Measurements from ENCODE around the gene ANKH. TPM values are rescaled to one million over a fixed set of nuclear protein-coding genes. Genes with fewer than 3 reads are reported as not detected.
A peak's percentile ranks its signal among the peaks of the same experiment; 100 is the strongest.

ANKH gene
- polyA plus RNA-seq, 3 donors = 2.4 to 6.3 (median 3.1) TPM

DNA sequence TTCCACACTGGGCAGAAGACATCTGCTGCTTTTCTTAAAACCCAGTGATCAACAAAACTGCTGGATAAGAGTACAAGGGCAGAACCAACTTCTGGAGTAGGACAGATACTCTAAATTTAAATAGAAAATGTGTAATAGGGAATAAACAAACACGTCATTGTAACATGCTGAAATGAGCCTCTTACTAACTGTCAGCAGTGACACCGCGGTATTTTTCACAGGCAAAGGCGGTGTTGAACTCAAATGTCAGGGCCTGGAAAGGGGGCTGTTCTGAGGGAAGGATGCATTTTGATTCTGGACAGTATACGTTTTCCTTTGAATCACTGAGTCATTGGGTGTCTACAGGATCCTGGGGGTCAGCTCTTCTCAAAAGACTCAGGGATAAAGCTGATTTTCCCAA lies 133.5 kb downstream of the ANKH start:
- peaks cover 28% of the 10 kb centered on the region for H3K4me1 Mint-ChIP-seq
- H3K79me2 ChIP-seq (ENCODE audit: insufficient read depth, low read length) = no peaks in the 10 kb centered on the region
- no peaks in the 10 kb centered on the region for H3K36me3 ChIP-seq (replicated peaks in 1 of 2; ENCODE audit: control insufficient read depth in 1 of 2, insufficient read depth in 2 of 2, low read length in 2 of 2)
- peaks cover 6 to 13% of the 10 kb centered on the region in 2 donors for H3K4me1 ChIP-seq (ENCODE audit: control insufficient read depth in 1 of 2, insufficient read depth in 2 of 2, low read length in 2 of 2)
- H3K9me3 Mint-ChIP-seq = peaks cover 0 to 3% (median 0%) of the 10 kb centered on the region in 7 donors
- peaks cover 0 to 2% (median 0%) of the 10 kb centered on the region in 3 donors for H3K27me3 Mint-ChIP-seq (ENCODE audit: low read depth in 3 of 3)
- TF ChIP-seq, protein P1, sequence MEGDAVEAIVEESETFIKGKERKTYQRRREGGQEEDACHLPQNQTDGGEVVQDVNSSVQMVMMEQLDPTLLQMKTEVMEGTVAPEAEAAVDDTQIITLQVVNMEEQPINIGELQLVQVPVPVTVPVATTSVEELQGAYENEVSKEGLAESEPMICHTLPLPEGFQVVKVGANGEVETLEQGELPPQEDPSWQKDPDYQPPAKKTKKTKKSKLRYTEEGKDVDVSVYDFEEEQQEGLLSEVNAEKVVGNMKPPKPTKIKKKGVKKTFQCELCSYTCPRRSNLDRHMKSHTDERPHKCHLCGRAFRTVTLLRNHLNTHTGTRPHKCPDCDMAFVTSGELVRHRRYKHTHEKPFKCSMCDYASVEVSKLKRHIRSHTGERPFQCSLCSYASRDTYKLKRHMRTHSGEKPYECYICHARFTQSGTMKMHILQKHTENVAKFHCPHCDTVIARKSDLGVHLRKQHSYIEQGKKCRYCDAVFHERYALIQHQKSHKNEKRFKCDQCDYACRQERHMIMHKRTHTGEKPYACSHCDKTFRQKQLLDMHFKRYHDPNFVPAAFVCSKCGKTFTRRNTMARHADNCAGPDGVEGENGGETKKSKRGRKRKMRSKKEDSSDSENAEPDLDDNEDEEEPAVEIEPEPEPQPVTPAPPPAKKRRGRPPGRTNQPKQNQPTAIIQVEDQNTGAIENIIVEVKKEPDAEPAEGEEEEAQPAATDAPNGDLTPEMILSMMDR (IDR thresholded peaks at IDR 0.05) = no peak
- no peak overlapping the region for H2AFZ ChIP-seq (ENCODE audit: insufficient read depth, low read depth, low read length, poor library complexity, severe bottlenecking)
- intact Hi-C loops (cut with micrococcal nuclease) = no loop called here
- no peak for DNase-seq
- no peak overlapping the region for H3K4me2 ChIP-seq (replicated peaks; ENCODE audit: extremely low read depth, low read length, poor library complexity, severe bottlenecking)
- WGBS (ENCODE audit: insufficient coverage) = 98% methylated on average over 5 of the region's 5 CpGs
- H3K9me3 ChIP-seq (replicated peaks in 1 of 2; ENCODE audit: control insufficient read depth in 1 of 2, insufficient read depth in 1 of 2, low read length in 2 of 2) = no peaks in the 10 kb centered on the region
- peaks cover 4 to 11% of the 10 kb centered on the region in 2 donors for H3K36me3 Mint-ChIP-seq
- no peak overlapping the region for H3K9ac ChIP-seq (ENCODE audit: insufficient read depth, low read length, poor library complexity, severe bottlenecking)
- H3K27ac ChIP-seq (ENCODE audit: low read depth in 1 of 2, low read length in 2 of 2) = no peak overlapping the region
- no peak overlapping the region for H3K4me3 ChIP-seq (replicated peaks in 1 of 3; ENCODE audit: low read depth in 2 of 3, low read length in 3 of 3)
- H3K4me3 Mint-ChIP-seq = no peak overlapping the region
- peak overlapping the region in 1 of 7 donors; percentile 1 for H3K27ac Mint-ChIP-seq
- H3K27me3 ChIP-seq (ENCODE audit: control insufficient read depth in 2 of 2, insufficient read depth in 2 of 2, low read length in 2 of 2) = no peaks in the 10 kb centered on the region
- H4K20me1 ChIP-seq (ENCODE audit: insufficient read depth, low read length) = no peaks in the 10 kb centered on the region

DNA sequence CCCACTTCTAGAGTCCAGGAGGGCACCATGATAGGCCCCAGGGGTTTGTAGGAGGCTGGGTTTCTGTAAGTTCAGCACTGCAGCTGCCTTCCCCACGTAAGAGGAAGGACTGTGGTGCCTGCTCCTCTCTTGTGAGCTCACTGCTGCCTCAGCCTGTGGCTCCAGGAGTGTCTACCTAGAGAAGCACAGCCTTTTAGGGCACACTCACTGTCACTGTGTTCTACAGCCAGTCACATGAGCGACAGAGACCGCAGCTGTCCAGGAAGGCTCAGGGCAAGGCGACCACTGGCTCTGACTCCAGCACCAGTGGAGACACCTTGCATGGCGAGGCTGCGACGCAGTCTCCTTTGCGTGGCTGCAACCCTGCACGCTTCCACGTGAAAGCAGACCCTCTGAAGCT lies 134.3 kb downstream of the ANKH start:
- 97% methylated on average over 9 of the region's 10 CpGs for WGBS (ENCODE audit: insufficient coverage)
- H2AFZ ChIP-seq (ENCODE audit: insufficient read depth, low read depth, low read length, poor library complexity, severe bottlenecking) = no peak overlapping the region

More for the DNA sequence above, 134.3 kb downstream of the ANKH start:
- Mint-ChIP-seq H3K27ac (no peak overlapping the region), H3K36me3 (peaks cover 4 to 11% of the 10 kb centered on the region in 2 donors), H3K9me3 (peaks cover 0 to 3% (median 0%) of the 10 kb centered on the region in 7 donors), H3K4me3 (no peak overlapping the region), H3K4me1 (peaks cover 28% of the 10 kb centered on the region), H3K27me3 (ENCODE audit: low read depth in 3 of 3) (peaks cover 0 to 2% (median 0%) of the 10 kb centered on the region in 3 donors)
- no peaks in the 10 kb centered on the region for H3K27me3 ChIP-seq (ENCODE audit: control insufficient read depth in 2 of 2, insufficient read depth in 2 of 2, low read length in 2 of 2)
- TF ChIP-seq, protein P1 (IDR thresholded peaks at IDR 0.05) = no peak
- no peak overlapping the region for H3K4me3 ChIP-seq (replicated peaks in 1 of 3; ENCODE audit: low read depth in 2 of 3, low read length in 3 of 3)
- no peaks in the 10 kb centered on the region for H3K36me3 ChIP-seq (replicated peaks in 1 of 2; ENCODE audit: control insufficient read depth in 1 of 2, insufficient read depth in 2 of 2, low read length in 2 of 2)
- peaks cover 6 to 13% of the 10 kb centered on the region in 2 donors for H3K4me1 ChIP-seq (ENCODE audit: control insufficient read depth in 1 of 2, insufficient read depth in 2 of 2, low read length in 2 of 2)
- H4K20me1 ChIP-seq (ENCODE audit: insufficient read depth, low read length) = no peaks in the 10 kb centered on the region
- no peak for DNase-seq
- H3K9ac ChIP-seq (ENCODE audit: insufficient read depth, low read length, poor library complexity, severe bottlenecking) = no peak overlapping the region
- intact Hi-C loops (cut with micrococcal nuclease) = no loop called here
- no peaks in the 10 kb centered on the region for H3K9me3 ChIP-seq (replicated peaks in 1 of 2; ENCODE audit: control insufficient read depth in 1 of 2, insufficient read depth in 1 of 2, low read length in 2 of 2)
- no peak overlapping the region for H3K27ac ChIP-seq (ENCODE audit: low read depth in 1 of 2, low read length in 2 of 2)
- no peaks in the 10 kb centered on the region for H3K79me2 ChIP-seq (ENCODE audit: insufficient read depth, low read length)
- no peak overlapping the region for H3K4me2 ChIP-seq (replicated peaks; ENCODE audit: extremely low read depth, low read length, poor library complexity, severe bottlenecking)
